Non-pigmented ciliary epithelial cell (primary cell): ENCODE results near the gene KCNMA1.
"Not testable (repeated sequence)": the region's sequence is repeated elsewhere in the genome, so short reads cannot be mapped to it uniquely, and the experiment has no call there.

Experiments
- DNase-seq: peaks from one replicate; pipeline ENCODE4 v3.0.0-alpha.2; 2010; ENCODE audit warnings: low read depth

KCNMA1 gene

DNA sequence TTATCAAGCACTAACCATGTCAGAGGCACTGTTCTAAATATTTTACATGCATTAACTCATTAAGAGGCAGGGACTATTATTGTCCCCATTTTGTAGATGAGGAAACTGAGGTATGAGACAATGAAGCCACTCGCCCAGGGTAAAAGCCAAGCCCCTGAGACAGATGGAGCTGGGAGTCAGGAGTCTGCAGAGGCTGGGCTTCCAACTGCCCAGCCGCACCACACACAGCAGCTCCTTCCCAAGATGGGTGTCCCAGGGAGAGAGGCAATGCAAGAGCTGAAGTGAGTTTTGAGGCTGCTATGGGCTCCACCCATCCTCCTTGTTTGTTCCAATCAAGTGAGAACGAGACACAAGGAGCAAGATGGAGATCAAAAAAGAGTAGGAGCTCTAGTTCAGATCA, 244.2 kb downstream of the KCNMA1 start:
- DNase-seq = no peak

DNA sequence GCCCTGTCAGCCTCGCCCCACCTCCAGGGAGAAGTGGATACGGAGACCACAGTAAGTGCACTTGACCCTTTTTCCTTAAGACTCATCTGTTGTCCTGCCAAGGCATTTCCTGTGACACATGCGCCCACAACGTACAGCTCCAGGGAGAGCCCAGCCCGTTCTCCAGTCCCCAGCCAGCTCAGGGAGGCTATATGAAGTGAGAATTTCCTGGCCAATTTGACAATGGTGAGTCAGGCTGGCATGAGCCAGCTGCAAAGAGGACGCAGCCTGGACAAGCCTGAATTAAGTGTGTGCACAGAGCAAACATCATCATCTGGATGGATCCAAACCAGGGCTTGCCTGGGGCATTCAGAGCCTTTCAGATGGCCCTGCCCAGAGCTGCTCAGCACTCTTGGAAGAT, 244.8 kb downstream of the KCNMA1 start:
- DNase-seq = peak; percentile 84

DNA sequence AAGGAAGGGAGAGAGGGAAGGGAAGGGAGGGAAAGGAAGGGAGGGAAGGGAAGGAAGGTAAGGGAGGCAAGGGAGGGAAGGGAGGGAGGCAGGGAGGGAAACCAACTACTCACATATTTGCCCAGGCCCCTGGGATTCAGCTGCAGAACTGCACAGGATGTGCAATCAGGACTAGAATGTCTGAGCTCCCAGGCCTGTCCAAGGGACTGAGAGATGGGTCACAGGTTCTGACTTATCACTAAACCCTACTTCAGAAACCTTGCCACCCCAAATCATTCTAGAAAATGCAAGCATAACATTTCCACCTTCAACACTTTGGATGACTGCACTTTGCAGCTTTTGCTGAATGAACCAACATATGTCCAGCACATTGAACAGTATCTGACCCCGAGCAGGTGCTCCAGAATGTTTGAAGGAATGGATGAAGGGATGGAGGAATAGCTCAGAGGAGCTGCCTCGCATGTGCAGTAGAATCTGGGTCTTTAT, 245.3 kb downstream of the KCNMA1 start:
- DNase-seq = no peak

DNA sequence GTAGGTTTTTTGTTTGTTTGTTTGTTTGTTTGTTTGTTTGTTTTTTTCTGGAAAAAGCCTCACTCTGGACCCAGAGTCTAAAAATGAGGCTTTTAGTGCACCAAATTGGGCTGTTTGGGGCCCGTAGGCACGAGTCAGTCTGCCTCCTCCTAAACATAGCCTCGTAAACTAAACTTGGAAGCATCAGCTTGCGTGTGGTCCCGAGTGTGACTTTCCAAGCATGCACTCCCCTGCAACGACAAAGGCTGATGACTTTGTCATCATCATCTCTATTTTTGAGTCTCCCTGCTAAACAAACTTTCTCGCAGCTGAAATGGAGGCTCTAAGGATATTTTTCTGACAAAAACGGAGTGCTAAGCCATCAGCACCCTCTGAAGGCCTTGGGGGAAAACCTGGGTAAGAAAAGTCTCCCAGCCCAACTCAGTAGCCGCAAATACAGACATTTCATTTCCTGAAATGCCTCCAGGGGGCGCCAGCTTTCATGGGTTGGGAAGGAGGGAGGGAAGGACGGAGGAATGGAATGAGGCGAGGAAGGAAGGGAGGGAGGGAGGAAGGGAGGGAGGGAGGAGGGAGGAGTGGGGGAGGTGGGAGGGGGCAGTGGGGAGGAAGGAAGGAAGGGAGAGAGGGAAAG, 245.9 kb downstream of the KCNMA1 start:
- peak; percentile 44 for DNase-seq

DNA sequence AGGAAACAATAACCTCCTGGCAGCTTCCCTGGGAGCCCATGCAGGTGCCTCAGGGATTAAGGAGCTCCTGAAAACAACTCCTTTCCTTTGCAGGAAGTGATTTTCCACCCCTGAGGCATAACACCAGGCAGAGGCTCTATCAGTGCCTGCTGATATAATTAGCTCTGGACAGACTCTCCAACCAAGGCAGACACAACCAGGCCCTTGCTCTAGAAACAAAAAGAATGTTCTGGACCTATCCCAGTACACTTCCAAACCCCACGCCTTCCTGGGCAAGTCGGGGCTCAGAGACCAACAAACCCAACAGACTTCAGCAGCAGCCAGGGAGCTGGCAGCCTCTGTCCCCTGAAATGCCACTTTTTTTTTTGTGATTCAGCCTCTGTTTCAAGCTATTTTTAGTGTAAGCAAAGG, 247.1 kb downstream of the KCNMA1 start:
- no peak for DNase-seq

DNA sequence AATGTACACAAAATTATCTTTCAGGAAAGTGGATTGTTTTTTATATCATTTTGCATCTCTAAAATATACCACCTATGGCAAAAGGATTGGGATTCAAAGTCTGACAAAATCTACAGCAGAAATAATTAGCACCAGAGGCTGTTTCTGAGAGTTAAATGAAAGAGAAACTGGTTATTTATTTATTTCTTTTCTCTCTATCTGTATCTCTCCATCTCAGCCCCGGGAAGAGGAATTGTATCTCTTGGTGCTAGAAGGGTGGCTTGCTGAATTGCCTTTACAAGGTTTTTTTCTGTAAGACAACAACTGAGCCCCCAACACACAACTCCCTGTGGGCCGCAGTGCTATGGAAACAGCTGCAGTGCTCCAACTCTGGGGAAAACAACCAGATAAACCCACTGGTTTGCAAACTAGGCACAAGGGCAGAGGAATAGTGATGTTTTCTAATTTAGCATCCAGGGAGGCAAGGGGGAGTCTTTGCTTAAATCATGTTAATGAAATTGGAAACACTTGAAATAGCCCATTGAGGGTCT, 249.0 kb downstream of the KCNMA1 start:
- DNase-seq = no peak

DNA sequence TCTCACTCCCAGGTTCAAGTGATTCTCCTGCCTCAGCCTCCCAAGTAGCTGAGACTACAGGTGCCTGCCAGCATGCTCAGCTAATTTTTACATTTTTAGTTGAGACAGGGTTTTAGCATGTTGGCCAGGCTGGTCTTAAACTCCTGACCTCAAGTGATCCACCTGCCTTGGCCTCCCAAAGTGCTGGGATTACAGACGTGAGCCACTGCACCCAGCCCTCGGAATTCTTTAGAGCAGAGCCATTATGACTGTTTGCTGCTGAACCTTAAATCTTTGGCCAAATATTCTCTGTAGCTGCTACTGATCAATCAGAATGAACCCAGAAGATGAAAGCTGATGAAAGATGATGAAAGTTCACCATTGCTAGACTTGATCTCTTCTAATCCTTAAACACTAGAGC, 249.9 kb downstream of the KCNMA1 start:
- not testable (repeated sequence) for DNase-seq

DNA sequence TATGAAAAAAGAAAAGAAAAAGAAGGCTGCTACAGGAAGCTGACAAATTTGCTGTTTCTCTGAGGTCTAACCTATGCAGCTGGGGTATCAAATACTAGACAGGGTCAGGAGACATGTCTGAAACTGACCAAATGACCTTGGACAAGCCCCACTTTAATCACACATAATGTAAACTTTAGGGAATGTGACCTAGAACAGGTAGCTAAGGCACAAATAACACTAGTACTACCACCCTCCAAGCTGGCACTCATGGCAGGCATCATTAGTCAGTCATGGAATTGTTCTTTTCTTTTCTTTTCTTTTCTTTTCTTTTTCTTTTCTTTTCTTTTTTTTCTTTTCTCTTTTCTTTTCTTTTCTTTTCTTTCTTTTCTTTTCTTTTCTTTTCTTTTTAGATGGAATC, 250.4 kb downstream of the KCNMA1 start:
- no peak for DNase-seq

DNA sequence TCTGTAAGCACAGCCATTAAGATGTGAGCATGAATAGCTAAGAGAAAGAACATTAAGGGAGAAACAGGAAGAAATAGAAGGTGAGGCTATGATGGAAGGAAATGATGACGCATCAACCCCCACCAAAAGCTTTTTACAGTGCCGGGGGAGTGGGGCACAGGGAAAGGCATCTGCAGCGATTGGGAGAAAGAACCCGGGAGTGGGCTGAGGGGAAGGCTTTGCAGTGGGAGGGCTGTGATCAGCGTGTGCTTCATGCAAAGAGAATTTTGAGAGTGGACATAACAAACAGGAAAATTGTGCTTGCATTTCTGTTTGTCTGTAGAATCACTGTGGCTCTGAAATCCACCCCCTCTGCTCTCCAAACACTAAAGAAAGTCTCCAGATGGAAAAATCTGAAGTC, 250.8 kb downstream of the KCNMA1 start:
- DNase-seq = peak; percentile 31

DNA sequence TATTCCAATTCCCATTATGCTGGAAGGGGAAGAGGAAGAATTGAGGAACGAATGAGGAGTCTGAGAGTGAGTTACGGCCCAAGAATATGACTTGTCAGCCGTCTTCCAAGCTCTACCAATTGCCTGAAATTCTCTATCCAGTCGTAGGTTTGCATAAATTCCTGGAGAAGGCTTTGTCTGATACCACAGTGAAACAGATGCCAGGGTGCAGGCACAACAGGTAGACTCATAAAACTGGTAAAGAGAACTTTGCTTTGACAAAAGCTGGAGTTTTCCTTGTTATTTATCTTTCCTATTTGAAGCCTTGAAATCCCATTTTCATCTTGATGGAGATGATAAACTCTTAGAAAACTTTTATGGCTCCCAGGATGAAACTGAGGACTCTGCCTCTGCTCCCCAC, 251.2 kb downstream of the KCNMA1 start:
- DNase-seq = no peak

DNA sequence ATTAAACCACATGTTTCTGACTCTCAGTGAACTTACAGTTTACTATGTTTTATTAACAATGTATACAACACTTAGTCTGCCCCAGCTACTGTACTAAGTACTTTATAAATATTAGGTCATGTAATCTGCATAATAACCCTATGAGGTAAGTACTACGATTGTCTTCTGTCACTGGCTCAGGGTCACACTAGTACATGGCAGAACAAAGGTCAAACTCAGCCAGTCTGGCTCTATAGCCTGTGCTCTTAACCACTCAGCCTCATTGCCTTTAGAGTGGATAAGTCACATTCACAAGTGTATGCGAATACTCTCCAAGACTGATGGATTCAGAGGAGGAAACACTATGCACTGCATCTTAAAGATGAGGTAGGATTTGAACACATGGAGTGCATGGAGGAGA, 252.3 kb downstream of the KCNMA1 start:
- DNase-seq = no peak

DNA sequence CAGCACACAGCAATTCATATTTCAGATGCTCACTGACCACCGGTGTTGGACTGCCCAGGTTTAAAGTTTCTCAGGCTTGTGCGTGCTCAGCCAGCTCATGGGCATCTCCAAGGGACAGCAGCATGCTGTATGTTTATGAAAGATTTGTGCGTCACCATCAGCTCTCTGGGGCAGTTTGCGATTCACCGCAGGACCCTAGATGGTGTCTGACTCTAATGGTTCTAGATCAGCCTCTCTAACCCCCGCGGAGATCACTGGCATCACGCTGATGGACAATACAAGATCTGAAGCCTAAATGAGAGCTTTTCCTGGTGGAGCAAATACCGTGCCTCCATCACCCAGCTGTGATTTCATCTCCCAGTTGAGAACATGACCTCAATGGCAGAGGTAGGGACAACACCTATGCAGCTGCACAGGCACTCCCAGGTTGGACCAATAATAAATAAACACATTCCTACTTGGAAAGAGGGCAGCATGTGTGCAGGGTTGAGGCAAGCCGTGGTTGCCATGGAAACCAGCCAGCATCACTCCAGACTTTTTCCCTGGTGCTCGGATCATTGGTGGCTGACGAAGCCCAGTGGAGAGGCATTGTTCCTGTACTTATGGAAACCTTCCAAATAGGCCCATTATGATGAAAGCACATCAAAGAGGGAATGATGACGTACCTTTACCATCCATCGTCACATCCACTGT, 253.6 kb downstream of the KCNMA1 start:
- DNase-seq = no peak

DNA sequence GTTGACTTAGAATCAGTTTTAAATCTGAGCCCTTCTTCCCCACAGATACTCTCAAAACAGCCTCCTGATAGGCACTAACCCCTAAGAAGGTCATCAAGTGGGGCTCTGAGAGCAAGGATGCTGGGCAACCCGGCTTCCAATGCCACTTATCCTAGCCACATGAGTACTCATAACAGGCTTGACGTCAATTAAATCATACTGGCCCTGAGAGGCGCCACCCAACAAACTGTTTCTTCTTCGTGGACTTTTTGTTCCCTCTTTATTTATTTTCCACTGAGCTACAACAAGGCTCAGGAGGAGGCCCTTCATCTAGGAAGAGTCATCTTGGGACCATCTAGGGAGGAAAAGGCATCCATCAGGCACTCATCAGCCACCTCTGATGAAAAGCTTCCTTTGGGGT, 255.9 kb downstream of the KCNMA1 start:
- DNase-seq = no peak

DNA sequence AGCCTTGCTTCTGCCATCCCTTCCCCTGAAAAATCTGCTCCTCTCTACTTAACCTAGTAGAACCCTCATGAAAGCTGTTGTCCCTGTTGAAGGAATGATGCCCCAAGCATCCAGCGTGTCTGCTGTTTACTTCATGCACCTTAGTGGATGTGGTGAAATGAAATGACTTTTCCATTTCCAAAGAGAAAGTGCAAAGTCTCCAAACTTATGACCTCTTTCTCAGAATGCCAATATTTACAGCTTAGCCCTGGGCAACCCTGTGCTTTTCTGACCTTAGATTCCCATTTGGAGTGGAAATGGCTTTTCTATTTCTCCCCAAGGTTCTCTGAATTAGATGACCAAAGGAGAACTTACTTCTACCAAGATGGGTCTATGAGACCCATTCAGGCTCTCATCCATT, 256.9 kb downstream of the KCNMA1 start:
- no peak for DNase-seq

DNA sequence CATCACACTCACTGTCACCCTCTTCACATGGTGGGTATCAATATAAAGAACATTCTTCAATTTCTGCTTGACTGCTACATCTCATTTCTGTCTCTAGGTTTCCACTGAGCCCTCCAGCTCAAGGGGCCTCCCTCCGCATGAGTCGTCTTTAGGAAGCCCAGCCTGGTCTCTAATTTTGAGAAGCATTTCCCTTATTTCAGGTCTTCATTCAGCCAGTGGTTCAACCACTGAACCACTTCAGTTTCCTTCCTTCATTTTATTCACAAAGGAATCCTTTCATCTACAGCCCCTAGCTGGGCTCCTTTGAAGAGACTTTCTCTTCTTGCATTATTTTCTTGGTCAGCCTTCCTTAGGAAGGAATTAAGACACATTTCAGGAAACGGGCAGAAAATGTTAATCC, 257.4 kb downstream of the KCNMA1 start:
- DNase-seq = no peak

DNA sequence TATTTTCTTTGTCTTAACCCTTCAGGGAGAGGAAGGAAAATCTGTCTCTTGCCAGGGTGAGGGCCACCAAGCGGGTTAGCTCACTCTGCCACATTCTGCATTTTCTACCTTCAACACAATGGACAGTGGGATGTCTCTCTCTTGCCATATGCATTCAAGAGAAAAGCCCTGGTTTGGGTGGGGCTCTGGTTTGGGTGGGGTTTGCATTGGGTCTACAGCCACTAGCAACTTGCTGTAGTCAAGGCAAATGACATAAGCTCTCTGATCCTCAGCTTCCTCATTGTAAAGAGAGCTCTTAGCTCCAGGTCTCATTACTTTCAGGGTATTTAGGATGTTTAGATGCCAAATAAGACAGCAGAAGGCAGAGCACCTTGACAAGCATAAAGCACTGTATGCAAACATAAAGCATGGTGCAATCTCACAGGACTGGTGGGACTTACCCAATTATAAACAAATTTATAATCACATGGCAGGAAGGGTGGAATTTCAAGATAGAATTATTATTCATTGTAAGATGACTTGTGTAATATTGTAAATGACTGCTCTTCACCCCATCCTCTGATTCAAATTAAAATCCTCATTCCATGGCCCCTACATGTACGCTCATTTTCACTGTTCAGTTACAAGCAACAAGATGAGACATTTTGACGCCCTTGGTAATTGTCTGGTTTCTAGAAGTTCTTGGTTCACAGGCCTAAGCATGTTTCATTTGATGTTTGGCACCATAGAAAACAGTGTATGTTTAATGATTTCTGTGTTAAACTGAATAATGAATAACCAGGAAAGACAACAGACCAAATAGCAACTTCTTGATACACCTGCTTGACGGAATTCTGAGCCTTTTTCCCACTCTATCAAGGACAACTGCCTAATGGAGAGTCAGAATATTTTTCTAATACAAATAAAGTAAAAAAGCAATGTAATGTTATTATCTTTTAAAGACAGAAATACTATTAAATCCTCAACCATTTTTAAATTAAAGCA, 258.9 kb downstream of the KCNMA1 start:
- DNase-seq = no peak

DNA sequence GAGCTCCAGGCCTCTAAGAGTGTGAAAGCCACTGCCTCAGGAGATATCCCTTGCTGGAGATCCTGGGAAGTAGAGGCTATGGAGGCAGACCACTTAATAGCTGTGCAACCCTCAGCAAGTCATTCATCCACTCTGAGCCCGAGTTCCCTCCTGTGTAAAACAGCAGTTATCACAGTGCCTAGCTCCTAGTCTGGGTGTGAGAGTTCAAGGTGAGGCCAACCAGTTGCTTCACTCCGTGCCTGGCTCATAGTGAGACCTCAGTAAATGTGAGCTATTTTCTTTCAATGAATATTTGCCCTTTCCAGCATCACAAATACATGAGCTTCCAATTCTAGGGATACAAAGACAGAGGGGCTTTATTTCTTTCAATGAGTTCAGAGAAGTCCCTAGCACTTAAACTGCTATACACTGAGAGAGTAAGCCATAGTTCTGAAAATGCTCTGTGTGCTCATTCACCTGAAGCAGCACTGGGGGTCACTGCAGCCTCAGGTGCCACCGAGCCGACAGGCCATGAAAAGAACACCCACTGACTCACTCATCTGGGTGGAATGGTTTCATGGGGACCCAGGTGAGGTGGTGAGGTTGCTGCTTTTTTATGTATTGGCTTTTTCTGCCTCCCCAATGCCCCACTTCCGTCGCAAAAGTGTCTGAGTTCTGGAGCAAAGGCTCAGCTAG, 259.8 kb downstream of the KCNMA1 start:
- DNase-seq = no peak

DNA sequence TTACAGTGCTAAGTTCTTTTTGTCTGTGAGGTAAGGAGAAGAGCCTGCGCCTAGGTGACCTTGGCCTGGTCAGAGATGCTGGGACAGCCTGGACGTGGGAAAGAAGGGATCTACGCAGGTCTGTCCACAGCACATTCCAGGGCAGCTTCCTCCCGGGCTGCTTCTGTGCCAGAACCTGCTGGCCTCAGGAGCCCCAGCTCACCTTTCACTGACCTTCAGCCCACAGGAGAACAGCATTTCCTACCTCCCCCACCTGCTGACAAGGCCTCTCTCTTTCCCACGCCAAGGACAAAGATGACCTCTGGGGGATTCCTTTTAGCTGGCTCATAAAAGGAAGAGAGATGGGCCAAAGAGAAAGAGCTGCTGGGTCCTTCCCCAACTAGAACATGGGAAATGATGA, 260.6 kb downstream of the KCNMA1 start:
- DNase-seq = no peak

DNA sequence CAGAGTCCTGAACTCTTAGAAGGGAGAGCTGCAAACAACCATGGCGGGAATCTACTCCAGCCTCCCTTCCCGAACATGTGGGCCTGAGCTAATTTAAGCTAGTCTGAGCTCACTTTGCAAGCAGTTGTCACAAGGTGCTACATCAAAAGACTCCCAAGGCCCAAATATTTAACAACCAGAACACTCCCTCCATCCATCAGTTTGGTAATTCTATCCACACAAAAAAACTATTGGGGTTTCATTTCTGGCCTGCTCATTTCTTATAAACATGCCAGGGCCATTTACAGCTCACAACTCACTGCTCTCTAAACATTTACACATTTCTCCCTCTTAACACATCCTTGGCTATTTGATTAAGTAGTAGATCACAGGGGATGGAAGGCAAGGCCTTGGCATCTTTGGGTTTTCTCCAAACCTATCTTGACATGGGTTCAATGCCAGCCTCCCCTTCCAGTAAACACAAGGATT, 263.4 kb downstream of the KCNMA1 start:
- DNase-seq = no peak

DNA sequence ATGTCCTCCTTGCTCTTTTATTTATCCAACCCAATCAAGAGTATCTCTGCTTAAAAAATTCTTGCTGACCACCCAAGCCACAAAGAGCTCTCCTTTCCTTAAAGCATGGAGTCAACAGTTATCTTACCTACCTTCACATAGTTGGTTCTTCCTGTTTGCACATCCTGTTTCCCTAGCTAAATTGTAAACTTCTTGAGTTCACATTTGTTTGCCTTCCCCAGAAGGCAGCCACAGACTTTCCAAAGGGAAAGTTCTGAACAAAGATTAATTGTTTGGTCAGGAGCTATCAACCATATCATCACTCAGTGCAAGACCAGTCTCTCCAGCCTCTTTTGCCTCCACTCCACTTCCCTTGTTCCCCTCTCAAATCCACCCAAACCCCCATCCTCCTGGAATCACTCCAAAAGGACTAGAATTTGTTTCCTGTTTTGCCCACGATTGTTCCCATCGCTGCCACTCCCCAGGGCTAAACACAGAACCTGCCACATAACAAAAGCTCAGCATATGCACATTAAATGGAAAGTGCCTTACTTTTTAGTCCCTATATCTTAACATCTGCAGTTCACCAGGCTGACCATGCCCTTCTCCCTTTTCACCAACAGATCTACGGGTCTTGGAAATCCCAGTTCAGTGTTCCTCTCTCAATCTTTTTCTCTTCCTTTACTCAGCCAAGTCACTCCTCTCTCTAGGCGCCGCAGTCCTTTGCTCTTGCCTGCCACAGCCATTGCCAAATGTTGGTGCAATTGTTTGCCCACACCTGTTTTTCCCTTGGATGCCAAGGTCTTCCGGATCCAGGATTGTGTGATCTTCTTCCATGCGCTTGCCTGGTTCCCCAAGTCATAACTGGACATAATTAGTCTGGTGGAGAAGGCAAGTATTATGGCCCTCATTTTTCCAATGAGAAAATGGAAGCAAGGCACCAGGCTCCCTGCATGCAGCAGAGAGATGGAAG, 265.5 kb downstream of the KCNMA1 start:
- DNase-seq = no peak

DNA sequence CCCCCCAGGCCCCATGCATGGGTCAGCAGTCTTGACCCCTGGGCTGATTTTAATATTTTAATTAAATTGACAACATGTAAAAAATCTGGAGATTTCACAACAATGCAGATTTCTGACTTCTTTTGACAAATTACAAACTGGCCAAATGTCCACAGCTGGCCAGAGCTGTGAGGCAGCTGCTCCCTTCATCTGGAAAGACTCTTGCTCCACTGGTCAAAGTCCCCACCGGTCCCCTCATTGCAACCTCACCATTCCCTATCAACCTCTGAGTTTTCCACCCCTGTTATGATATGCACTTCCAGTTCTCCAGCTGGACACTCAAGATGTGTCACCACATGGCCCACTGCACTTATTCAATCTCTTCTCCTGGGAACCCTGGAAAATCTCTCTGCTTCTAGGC, 266.2 kb downstream of the KCNMA1 start:
- no peak for DNase-seq
